HepG2 (cell line): Measurements from ENCODE around the gene VRK3. TPM values are rescaled to one million over a fixed set of nuclear protein-coding genes. Genes with fewer than 3 reads are reported as not detected.

ENCODE experiments used
- ARID4A ChIP-seq: sonication (generic); formaldehyde crosslinking; IDR thresholded peaks from 2 replicates; pipeline ENCODE4 v1.5.0; 2020; ENCODE audit warnings: mild to moderate bottlenecking, missing genetic modification reagents, borderline replicate concordance
- CEBPZ ChIP-seq: IDR thresholded peaks from 2 replicates; pipeline ENCODE4 v1.6.1; 2012; ENCODE audit warnings: low read length, improper control_type of control experiment
- CSRNP1 ChIP-seq: sonication (generic); formaldehyde crosslinking; IDR thresholded peaks from 2 replicates; pipeline ENCODE4 v1.8.1; 2023; ENCODE audit warnings: mild to moderate bottlenecking, missing genetic modification reagents
- PPARG ChIP-seq: conservative IDR thresholded peaks from 2 replicates; pipeline ENCODE4 v1.6.1; 2016; ENCODE audit warnings: missing biosample characterization, missing genetic modification reagents
- RBFOX2 ChIP-seq: fragments of 200-400 bp; formaldehyde crosslinking; IDR thresholded peaks from 2 replicates; pipeline ENCODE4 v1.6.1; 2017; ENCODE audit warnings: low read depth, mild to moderate bottlenecking, low read length
- SNAPC5 ChIP-seq: sonication (generic); formaldehyde crosslinking; IDR thresholded peaks from 2 replicates; pipeline ENCODE4 v1.8.1; 2023; ENCODE audit warnings: mild to moderate bottlenecking, missing genetic modification reagents, borderline replicate concordance
- ZBTB42 ChIP-seq: sonication (generic); formaldehyde crosslinking; IDR thresholded peaks from 2 replicates; pipeline ENCODE4 v1.5.0; 2020; ENCODE audit warnings: mild to moderate bottlenecking, missing genetic modification reagents
- ZNF121 ChIP-seq: sonication (generic); formaldehyde crosslinking; IDR thresholded peaks from 2 replicates; pipeline ENCODE4 v1.5.0; 2020; ENCODE audit warnings: mild to moderate bottlenecking, missing genetic modification reagents
- ZNF430 ChIP-seq: sonication (generic); formaldehyde crosslinking; IDR thresholded peaks from 2 replicates; pipeline ENCODE4 v1.9.0; 2021; ENCODE audit warnings: mild to moderate bottlenecking, missing genetic modification reagents
- ZNF570 ChIP-seq: sonication (generic); formaldehyde crosslinking; IDR thresholded peaks from 2 replicates; pipeline ENCODE4 v1.4.0; 2020; ENCODE audit warnings: mild to moderate bottlenecking, missing genetic modification reagents, borderline replicate concordance
- ZNF605 ChIP-seq: sonication (generic); formaldehyde crosslinking; IDR thresholded peaks from 2 replicates; pipeline ENCODE4 v1.8.0; 2022; ENCODE audit warnings: mild to moderate bottlenecking, missing genetic modification reagents
- ZNF615 ChIP-seq: sonication (generic); formaldehyde crosslinking; IDR thresholded peaks from 2 replicates; pipeline ENCODE4 v1.5.0; 2020; ENCODE audit warnings: mild to moderate bottlenecking, missing genetic modification reagents, borderline replicate concordance
- ZNF646 ChIP-seq: sonication (generic); formaldehyde crosslinking; IDR thresholded peaks from 2 replicates; pipeline ENCODE4 v1.9.0; 2021; ENCODE audit warnings: mild to moderate bottlenecking, missing genetic modification reagents
- polyA plus RNA-seq, 8 experiments: library from polyadenylated mRNA; depleted of rRNA in 3 of 8; stranded (reverse) in 7 of 8; unstranded in 1 of 8; fragments of >200 nt; fragmentation: Illumina TruSeq in 4 of 8; extraction: Trizol in 4 of 8; gene quantifications; 2 replicates each; pipeline versions ENCODE4 v1.2.1 to v1.2.3, GENCODE V29; 2011 to 2016; ENCODE audit warnings: low read depth in 4 of 8, missing spikeins in 1 of 8, mixed read lengths in 1 of 8; ENCODE audit not compliant: insufficient read depth in 1 of 8
- total RNA-seq, 5 experiments: library from RNA; depleted of rRNA; stranded (reverse); fragments of >200 nt; fragmentation: Illumina TruSeq; extraction: Trizol; gene quantifications; 2 replicates each; pipeline ENCODE4 v1.2.3, GENCODE V29; 2016; ENCODE audit warnings: low read depth in 1 of 5

The VRK3 gene
- total and polyA plus RNA-seq, 2 of the 13 experiments (the other 11 are each of a cell fraction or from before 2014, with no cell fraction given) = 23.8 to 28.3 TPM

GRCh38 chr19:49987159-49987698 lies 37.9 kb downstream of the VRK3 start (continued):
- TF ChIP-seq ARID4A (CRISPR knock-in tag) (peak; percentile 100), ZNF605 (CRISPR knock-in tag) (peak; percentile 100), CEBPZ (no peak), ZNF121 (peak; percentile 83), CSRNP1 (CRISPR knock-in tag) (peak; percentile 100), ZNF615 (peak; percentile 100), ZNF570 (peak; percentile 100), RBFOX2 (no peak), PPARG (CRISPR knock-in tag) (peak; percentile 97), ZNF646 (peak; percentile 95), SNAPC5 (CRISPR knock-in tag) (peak; percentile 99), ZNF430 (CRISPR knock-in tag) (peak; percentile 100), ZBTB42 (CRISPR knock-in tag) (peak; percentile 100)
